ENCODE data around the gene RPTOR. TPM values are rescaled to one million over a fixed set of nuclear protein-coding genes. Genes with fewer than 3 reads are reported as not detected.
"Not testable (repeated sequence)": the region's sequence is repeated elsewhere in the genome, so short reads cannot be mapped to it uniquely, and the experiment has no call there.

RPTOR gene
- total and polyA plus RNA-seq, 10 of the 15 experiments (the other 5 are each of a cell fraction or from before 2014, with no cell fraction given), result 0.18 to 32.1 (median 7.8) TPM

DNA sequence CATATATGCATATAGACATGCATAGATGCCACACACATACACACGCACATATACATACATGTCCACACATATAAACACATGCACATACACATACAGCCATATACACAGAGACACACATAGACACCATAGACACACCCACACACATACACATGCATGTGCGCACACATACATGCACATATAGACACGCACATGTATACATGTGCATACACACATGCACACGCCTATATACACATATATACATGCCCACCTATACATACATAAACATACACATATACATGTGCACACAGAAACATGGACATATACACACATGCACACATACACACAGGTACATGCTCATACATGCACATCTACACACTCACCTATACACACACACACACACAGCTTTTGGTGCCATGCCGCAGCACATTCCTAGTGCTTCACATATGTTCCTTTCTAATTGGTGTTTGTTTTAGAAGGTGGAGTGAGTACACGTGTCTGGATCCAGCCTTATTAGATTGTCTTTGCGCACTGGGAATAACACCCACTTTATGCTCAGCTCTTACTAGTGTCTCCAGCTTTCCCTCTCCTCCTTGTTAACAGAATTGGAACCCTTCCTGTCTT lies 198.0 kb downstream of the RPTOR start (continued):
- TF ChIP-seq, protein P1, sequence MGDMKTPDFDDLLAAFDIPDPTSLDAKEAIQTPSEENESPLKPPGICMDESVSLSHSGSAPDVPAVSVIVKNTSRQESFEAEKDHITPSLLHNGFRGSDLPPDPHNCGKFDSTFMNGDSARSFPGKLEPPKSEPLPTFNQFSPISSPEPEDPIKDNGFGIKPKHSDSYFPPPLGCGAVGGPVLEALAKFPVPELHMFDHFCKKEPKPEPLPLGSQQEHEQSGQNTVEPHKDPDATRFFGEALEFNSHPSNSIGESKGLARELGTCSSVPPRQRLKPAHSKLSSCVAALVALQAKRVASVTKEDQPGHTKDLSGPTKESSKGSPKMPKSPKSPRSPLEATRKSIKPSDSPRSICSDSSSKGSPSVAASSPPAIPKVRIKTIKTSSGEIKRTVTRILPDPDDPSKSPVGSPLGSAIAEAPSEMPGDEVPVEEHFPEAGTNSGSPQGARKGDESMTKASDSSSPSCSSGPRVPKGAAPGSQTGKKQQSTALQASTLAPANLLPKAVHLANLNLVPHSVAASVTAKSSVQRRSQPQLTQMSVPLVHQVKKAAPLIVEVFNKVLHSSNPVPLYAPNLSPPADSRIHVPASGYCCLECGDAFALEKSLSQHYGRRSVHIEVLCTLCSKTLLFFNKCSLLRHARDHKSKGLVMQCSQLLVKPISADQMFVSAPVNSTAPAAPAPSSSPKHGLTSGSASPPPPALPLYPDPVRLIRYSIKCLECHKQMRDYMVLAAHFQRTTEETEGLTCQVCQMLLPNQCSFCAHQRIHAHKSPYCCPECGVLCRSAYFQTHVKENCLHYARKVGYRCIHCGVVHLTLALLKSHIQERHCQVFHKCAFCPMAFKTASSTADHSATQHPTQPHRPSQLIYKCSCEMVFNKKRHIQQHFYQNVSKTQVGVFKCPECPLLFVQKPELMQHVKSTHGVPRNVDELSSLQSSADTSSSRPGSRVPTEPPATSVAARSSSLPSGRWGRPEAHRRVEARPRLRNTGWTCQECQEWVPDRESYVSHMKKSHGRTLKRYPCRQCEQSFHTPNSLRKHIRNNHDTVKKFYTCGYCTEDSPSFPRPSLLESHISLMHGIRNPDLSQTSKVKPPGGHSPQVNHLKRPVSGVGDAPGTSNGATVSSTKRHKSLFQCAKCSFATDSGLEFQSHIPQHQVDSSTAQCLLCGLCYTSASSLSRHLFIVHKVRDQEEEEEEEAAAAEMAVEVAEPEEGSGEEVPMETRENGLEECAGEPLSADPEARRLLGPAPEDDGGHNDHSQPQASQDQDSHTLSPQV (IDR thresholded peaks at IDR 0.05), result no peak
- TF ChIP-seq EZH2 (IDR thresholded peaks at IDR 0.05; ENCODE audit: borderline replicate concordance, control insufficient read depth, low read depth, low read length), result no peak
- no peak for TF ChIP-seq STAT1 (conservative IDR thresholded peaks at IDR 0.05)

DNA sequence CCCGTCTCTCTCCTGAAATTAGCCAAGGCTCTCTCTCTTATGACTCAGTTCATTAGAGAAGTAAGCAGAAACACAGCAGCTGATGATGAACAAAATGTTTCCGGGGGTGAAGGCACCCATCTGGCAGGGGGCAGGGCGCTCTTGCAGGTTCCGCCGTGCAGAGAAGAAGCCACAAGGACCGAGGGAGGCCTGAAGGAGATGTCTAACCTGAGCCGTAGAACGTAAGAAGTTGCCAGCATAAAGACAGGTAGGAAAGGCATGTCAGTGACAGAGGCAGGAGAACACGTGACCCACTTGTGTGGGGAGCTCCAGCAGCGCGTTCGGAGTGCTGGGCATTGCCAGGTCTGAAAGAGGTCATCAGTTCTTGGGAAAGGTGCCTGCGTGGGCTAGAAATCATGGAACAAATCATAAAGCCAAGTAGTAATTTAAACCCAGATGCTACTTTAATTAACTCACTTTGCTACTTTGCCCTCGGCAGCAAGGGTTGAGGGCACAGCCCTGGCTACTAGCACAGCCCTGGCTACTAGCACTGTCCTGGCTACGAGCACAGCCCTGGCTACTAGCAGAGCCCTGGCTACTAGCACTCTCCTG lies 198.6 kb downstream of the RPTOR start:
- Histone ChIP-seq H3K4me3 (no peak overlapping the region), H2AFZ (ENCODE audit: control insufficient read depth, low read depth, low read length) (no peak overlapping the region), H3K4me2 (ENCODE audit: control insufficient read depth, insufficient read depth) (no peak overlapping the region), H3K36me3 (ENCODE audit: control insufficient read depth in 2 of 2, insufficient read depth in 2 of 2, low read length in 1 of 2) (peaks cover 2 to 5% of the 10 kb centered on the region in 2 experiments; a peak in 2 of 4 replicates), H3K9ac (ENCODE audit: control insufficient read depth, insufficient read depth, low read length) (no peak overlapping the region), H3K9me3 (replicated peaks; ENCODE audit: control insufficient read depth, insufficient read depth, low read length) (no peaks in the 10 kb centered on the region; the same call in 2 of the 3 replicates), H4K20me1 (ENCODE audit: control insufficient read depth, insufficient read depth) (no peaks in the 10 kb centered on the region), H3K27me3 (replicated peaks in 1 of 2; ENCODE audit: control insufficient read depth in 2 of 2, insufficient read depth in 2 of 2, low read length in 1 of 2) (no peaks in the 10 kb centered on the region), H3K79me2 (ENCODE audit: control insufficient read depth, insufficient read depth, low read length) (peaks cover 3% of the 10 kb centered on the region; the same call in 1 of the 2 replicates), H3K4me1 (ENCODE audit: control insufficient read depth, insufficient read depth, low read length) (peaks cover 12% of the 10 kb centered on the region), H3K27ac (ENCODE audit: control insufficient read depth, insufficient read depth) (no peak overlapping the region)
- no peak for DNase-seq (ENCODE audit: low read depth, low spot score)
- no peak for TF ChIP-seq JUND (IDR thresholded peaks at IDR 0.05; ENCODE audit: low read depth, low read length)
- no peak for TF ChIP-seq TCF12 (IDR thresholded peaks at IDR 0.05; ENCODE audit: low read depth, low read length)
- in situ Hi-C loops (cut with MboI) (no loop called here), intact Hi-C loops (cut with micrococcal nuclease; ENCODE audit: unreplicated experiment) (no loop called here)
- 93% methylated on average over 14 of the region's 15 CpGs for WGBS (ENCODE audit: insufficient coverage, insufficient replicate concordance, low lambda C conversion rate, missing lambda C conversion rate)
- no peak for ATAC-seq
- RAD21 ChIA-PET (ENCODE audit: unreplicated experiment), result no interaction called here
- CTCF ChIA-PET, result no interaction called here
- no TSS peak for BruUV-seq (replicated peaks)
- POLR2A ChIA-PET, result no interaction called here
- FAIRE-seq, result no peak
- SMC1A ChIA-PET (ENCODE audit: uncharacterized antibody, unreplicated experiment), result interaction anchor here (0.6 kb wide), 1 partner anchor 12 kb away, joined by 3 read pairs; no protein-coding TSS in a partner anchor

DNA sequence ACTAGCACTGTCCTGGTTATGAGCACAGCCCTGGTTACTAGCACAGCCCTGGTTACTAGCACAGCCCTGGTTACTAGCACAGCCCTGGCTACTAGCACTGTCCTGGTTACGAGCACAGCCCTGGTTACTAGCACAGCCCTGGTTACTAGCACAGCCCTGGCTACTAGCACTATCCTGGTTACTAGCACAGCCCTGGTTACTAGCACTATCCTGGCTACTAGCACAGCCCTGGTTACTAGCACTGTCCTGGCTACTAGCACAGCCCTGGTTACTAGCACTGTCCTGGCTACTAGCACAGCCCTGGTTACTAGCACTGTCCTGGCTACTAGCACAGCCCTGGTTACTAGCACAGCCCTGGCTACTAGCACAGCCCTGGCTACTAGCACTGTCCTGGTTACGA lies 199.3 kb downstream of the RPTOR start:
- FAIRE-seq; H4K20me1 ChIP-seq (ENCODE audit: control insufficient read depth, insufficient read depth); H3K36me3 ChIP-seq (ENCODE audit: control insufficient read depth in 2 of 2, insufficient read depth in 2 of 2, low read length in 1 of 2); H3K4me2 ChIP-seq (ENCODE audit: control insufficient read depth, insufficient read depth); CTCF ChIA-PET; POLR2A ChIA-PET; H3K9ac ChIP-seq (ENCODE audit: control insufficient read depth, insufficient read depth, low read length); H3K27ac ChIP-seq (ENCODE audit: control insufficient read depth, insufficient read depth); H3K4me3 ChIP-seq; H3K79me2 ChIP-seq (ENCODE audit: control insufficient read depth, insufficient read depth, low read length); in situ Hi-C loops (cut with MboI); H3K4me1 ChIP-seq (ENCODE audit: control insufficient read depth, insufficient read depth, low read length); DNase-seq (ENCODE audit: low read depth, low spot score); intact Hi-C loops (cut with micrococcal nuclease; ENCODE audit: unreplicated experiment); H3K9me3 ChIP-seq (replicated peaks; ENCODE audit: control insufficient read depth, insufficient read depth, low read length); H2AFZ ChIP-seq (ENCODE audit: control insufficient read depth, low read depth, low read length); RAD21 ChIA-PET (ENCODE audit: unreplicated experiment); BruUV-seq (replicated peaks); H3K27me3 ChIP-seq (replicated peaks in 1 of 2; ENCODE audit: control insufficient read depth in 2 of 2, insufficient read depth in 2 of 2, low read length in 1 of 2); ATAC-seq: not testable (repeated sequence)
- SMC1A ChIA-PET (ENCODE audit: uncharacterized antibody, unreplicated experiment), result interaction anchor here (0.6 kb wide), 1 partner anchor 12 kb away, joined by 3 read pairs; no protein-coding TSS in a partner anchor
- no CpG with 5 or more reads among the region's 2 CpGs for WGBS (ENCODE audit: insufficient coverage, insufficient replicate concordance, low lambda C conversion rate, missing lambda C conversion rate)
